Esophagus squamous epithelium (tissue), 4 donors: ENCODE data around the gene CACNA1D.

Source experiments
- POLR2A ChIP-seq, 4 donors: fragments of 450-650 bp; IDR thresholded peaks; one replicate each; pipeline ENCODE4 v1.6.1; 2017; ENCODE audit warnings: antibody characterized with exemption in 4 of 4, mild to moderate bottlenecking in 4 of 4, moderate library complexity in 3 of 4
- TF ChIP-seq, protein P1 (sequence below), 6 experiments: fragments of 450-650 bp in 4 of 6; fragments of 200-600 bp in 2 of 6; sonication (generic) in 2 of 6; IDR thresholded peaks; one replicate each; pipeline ENCODE4 v1.5.1; 2016 to 2019; ENCODE audit warnings: antibody characterized with exemption in 6 of 6, mild to moderate bottlenecking in 4 of 6, moderate library complexity in 4 of 6

DNA sequence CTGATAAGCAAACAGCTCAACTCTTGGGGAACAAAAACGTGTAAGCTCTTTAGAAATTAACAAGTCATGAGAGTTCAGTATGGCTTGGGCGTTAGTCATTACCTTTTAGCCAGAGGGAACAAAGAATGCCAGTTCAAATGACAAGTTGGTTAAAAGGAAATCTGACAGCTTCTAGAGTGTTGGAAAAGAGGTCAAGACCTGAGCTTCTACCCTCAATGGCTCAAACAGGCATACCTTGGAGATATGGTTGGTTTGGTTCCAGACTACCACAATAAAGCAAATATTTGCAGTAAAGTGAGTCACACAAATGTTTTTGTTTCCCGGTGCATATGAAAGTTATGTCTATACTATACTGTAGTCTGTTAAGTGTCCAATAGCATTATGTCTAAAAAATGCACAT, 136.1 kb downstream of the CACNA1D start:
- TF ChIP-seq, protein P1, sequence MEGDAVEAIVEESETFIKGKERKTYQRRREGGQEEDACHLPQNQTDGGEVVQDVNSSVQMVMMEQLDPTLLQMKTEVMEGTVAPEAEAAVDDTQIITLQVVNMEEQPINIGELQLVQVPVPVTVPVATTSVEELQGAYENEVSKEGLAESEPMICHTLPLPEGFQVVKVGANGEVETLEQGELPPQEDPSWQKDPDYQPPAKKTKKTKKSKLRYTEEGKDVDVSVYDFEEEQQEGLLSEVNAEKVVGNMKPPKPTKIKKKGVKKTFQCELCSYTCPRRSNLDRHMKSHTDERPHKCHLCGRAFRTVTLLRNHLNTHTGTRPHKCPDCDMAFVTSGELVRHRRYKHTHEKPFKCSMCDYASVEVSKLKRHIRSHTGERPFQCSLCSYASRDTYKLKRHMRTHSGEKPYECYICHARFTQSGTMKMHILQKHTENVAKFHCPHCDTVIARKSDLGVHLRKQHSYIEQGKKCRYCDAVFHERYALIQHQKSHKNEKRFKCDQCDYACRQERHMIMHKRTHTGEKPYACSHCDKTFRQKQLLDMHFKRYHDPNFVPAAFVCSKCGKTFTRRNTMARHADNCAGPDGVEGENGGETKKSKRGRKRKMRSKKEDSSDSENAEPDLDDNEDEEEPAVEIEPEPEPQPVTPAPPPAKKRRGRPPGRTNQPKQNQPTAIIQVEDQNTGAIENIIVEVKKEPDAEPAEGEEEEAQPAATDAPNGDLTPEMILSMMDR (IDR thresholded peaks at IDR 0.05) = no peak
- no peak for TF ChIP-seq POLR2A (IDR thresholded peaks at IDR 0.05)
